Pancreas (tissue), 10 donors: ENCODE results near the gene DCHS2. TPM values are rescaled to one million over a fixed set of nuclear protein-coding genes. Genes with fewer than 3 reads are reported as not detected.

Experiments used
- ATAC-seq, 4 donors: fragments of 200-7000 bp; cut with Tn5 transposase; one replicate each; pipeline versions ENCODE4 v1.8.0 to v1.9.1; 2020; ENCODE audit warnings: mild to moderate bottlenecking in 4 of 4, moderate library complexity in 4 of 4
- DNase-seq, 6 donors: peaks; one replicate each; pipeline ENCODE4 v3.0.0-alpha.2; 2020
- FAIRE-seq: peaks from 2 replicates; lab custom pipeline; 2012; peaks lifted over from hg19 to GRCh38; lab: Jason Lieb, UNC
- H3K27ac ChIP-seq, 4 donors: fragments of 200-600 bp; sonication (generic); 1 replicate in 3 of 4; 2 replicates in 1 of 4; pipeline versions ENCODE4 v1.5.0 to v1.8.0; 2020
- H3K27me3 ChIP-seq, 4 donors: fragments of 200-600 bp; one replicate each; pipeline ENCODE4 v1.8.0; 2021
- H3K36me3 ChIP-seq, 3 donors: fragments of 200-600 bp; sonication (generic) in 1 of 3; one replicate each; pipeline versions ENCODE4 v1.5.0 to v1.8.0; 2020 to 2021
- H3K4me1 ChIP-seq, 3 donors: fragments of 200-600 bp; one replicate each; pipeline ENCODE4 v1.8.0; 2021
- H3K4me3 ChIP-seq, 4 donors: fragments of 200-600 bp; sonication (generic) in 2 of 4; one replicate each; pipeline versions ENCODE4 v1.5.0 to v1.8.0; 2020 to 2021
- H3K9me3 ChIP-seq, 4 donors: fragments of 200-600 bp; one replicate each; pipeline ENCODE4 v1.8.0; 2021
- WGBS, 2 donors: extraction: QIAGEN DNeasy Blood & Tissue Kit; methylation state at CpG; one replicate each; pipeline ENCODE4 v1.1.7; 2013; 5-methylcytosine and 5-hydroxymethylcytosine counted together
- intact Hi-C, 3 donors: fragments of 100-400 bp; cut with DNase I; formaldehyde crosslinking; loops; one replicate each; pipeline versions ENCODE4 v1.11.1 to v1.14.2; 2022
- polyA plus RNA-seq, 2 donors: library from polyadenylated mRNA; stranded (reverse); fragments of 200-250 nt; gene quantifications; one replicate each; pipeline ENCODE4 v1.2.3, GENCODE V29; 2013
- total RNA-seq, 6 donors: library from RNA; stranded (reverse); fragmentation: NEBNext Ultra II Directional in 4 of 6; extraction: Animal tissue kit (Norgen Biotek cat#: 25700) in 4 of 6; gene quantifications; one replicate each; pipeline versions ENCODE4 v1.2.1 to v1.2.4, GENCODE V29; 2021 to 2023
- TF ChIP-seq, protein P1 (sequence below), 4 donors: fragments of 200-600 bp; sonication (generic) in 3 of 4; IDR thresholded peaks; one replicate each; pipeline versions ENCODE4 v1.5.0 to v1.8.0; 2021; ENCODE audit warnings: antibody characterized with exemption in 4 of 4
- donor health status: healthy with polysubstance abuse.
- donor health status: DM: no; HTN: no; CAD: no; lungs with moderate emphysema.
- donor health status: DM: no; HTN: no; CAD: no.
- donor health status: control.
- donor health status: control.
- donor health status: Bipolar disorder and iron deficiency.
- donor health status: DM: yes; HTN: yes; CAD: no.
- donor health status: DM: no; HTN: no; CAD: no.
- donor health status: DM: no; HTN: no; CAD: no.
- donor health status: DM: yes; HTN: yes; CAD: no.

DCHS2 gene
- total and polyA plus RNA-seq, 8 donors, result 0.04 to 0.23 (median 0.09) TPM; not detected in 1

DNA sequence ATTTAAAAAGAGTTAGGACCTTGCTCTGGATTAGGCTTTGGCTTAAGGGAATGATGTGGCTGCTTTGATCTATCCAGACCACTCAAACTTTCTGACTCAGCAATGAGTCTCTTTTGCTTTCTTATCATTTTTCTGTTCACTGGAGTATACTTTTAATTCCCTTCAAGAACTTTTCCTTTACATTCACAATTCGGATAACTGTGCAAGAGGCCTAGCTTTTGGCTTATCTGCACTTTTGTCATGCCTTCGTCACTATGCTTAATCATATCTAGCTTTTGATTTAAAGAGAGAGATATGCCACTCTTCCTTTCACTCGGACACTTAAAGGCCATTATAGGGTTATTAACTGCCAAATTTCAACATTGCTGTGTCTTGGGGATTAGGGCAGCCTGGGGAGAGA lies 147.9 kb downstream of the DCHS2 start:
- WGBS, 2 donors, result 49 to 59% methylated on average over 3 of the region's 3 CpGs
- FAIRE-seq, result no peak
- intact Hi-C loops, result no loop called here

DNA sequence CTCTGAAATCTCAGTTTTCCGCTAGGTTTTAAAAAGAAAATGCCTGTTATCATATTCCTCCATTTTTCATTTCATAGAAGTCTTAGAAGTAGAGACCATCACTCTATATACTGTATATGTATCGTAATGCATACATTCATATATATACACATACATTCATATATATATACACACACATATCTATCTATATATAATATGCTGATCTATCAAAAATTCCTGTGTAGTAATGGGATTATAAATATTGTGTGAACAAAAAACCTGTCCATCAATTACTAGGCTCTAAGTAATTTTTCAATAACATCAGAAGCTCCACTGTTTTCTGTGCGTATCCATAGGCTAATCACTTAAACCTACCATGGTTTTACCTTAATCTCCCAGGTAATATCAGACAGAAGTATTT lies 150.2 kb downstream of the DCHS2 start:
- FAIRE-seq, result no peak
- DNase-seq, result no peak
- no peak overlapping the region for H3K4me3 ChIP-seq
- intact Hi-C loops, result no loop called here
- 94 to 95% methylated on average over 3 of the region's 3 CpGs for WGBS, 2 donors
- H3K9me3 ChIP-seq, result no peaks in the 10 kb centered on the region
- no peaks in the 10 kb centered on the region for H3K36me3 ChIP-seq
- H3K27me3 ChIP-seq, result peaks cover 0 to 3% (median 1%) of the 10 kb centered on the region in 4 donors
- no peak overlapping the region for H3K27ac ChIP-seq
- H3K4me1 ChIP-seq, result no peaks in the 10 kb centered on the region
- ATAC-seq, result no peak
- TF ChIP-seq, protein P1, sequence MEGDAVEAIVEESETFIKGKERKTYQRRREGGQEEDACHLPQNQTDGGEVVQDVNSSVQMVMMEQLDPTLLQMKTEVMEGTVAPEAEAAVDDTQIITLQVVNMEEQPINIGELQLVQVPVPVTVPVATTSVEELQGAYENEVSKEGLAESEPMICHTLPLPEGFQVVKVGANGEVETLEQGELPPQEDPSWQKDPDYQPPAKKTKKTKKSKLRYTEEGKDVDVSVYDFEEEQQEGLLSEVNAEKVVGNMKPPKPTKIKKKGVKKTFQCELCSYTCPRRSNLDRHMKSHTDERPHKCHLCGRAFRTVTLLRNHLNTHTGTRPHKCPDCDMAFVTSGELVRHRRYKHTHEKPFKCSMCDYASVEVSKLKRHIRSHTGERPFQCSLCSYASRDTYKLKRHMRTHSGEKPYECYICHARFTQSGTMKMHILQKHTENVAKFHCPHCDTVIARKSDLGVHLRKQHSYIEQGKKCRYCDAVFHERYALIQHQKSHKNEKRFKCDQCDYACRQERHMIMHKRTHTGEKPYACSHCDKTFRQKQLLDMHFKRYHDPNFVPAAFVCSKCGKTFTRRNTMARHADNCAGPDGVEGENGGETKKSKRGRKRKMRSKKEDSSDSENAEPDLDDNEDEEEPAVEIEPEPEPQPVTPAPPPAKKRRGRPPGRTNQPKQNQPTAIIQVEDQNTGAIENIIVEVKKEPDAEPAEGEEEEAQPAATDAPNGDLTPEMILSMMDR (IDR thresholded peaks at IDR 0.05), result no peak

More for the DNA sequence above, 147.9 kb downstream of the DCHS2 start:
- Histone ChIP-seq H3K4me1 (no peaks in the 10 kb centered on the region), H3K27ac (no peak overlapping the region), H3K27me3 (peaks cover 0 to 3% (median 0%) of the 10 kb centered on the region in 4 donors), H3K9me3 (no peaks in the 10 kb centered on the region), H3K4me3 (no peak overlapping the region), H3K36me3 (no peaks in the 10 kb centered on the region)
- no peak for ATAC-seq
- TF ChIP-seq, protein P1 (IDR thresholded peaks at IDR 0.05), result no peak
- DNase-seq, result no peak

DNA sequence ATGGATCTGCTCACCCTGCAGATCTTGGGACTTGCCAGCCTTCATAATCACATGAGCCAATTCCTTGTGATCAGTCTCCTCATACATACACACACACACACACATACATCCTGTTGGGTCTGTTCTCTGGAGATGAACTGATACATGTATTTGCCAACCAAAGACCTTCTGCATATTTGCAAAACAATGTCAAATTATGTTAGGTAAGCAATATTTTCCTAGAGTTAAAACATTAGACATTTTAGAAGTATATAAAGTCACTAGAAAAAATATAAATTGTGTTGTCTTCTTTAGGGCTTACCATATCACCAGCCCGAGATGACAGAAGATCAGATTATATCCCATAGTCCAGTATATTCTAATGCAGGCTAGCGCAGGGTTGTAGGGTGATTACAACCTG lies 156.0 kb downstream of the DCHS2 start:
- FAIRE-seq, result no peak

DNA sequence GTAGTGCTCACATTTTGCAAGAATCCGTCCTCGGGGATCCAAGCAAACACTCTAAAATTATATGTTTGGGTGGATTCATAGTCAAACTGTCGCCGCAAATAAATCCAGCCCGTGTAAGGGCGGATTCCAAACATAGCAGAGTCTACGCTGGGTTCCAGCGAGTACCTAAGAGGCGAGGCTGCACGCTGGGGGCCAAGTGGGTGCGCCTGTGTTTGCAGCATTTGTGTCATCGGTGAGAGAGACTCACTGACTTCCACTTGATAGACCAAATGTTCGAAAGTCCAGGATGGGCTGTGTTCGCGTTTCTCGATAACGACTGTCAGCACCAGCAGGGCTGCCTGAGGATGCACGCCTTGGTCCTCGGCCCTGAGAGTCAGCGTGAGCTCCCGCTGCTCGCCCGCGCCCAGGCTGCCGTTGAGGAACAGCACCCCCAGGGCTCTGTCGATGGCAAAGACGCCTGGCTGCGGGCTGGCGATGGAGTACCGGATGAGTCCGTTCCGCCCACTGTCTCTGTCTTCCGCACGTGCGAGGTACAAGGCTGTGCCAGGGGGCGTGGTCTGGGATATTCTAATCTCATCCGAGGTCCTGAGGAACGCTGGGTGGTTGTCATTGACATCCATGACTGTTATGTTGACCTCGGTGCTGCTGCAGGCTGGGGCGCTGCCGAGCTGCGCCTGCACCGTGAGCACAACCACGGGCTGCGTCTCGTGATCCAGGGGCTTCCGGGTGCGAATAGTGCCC lies 158.7 kb downstream of the DCHS2 start:
- ATAC-seq (peak; percentile 38 to 81 (median 67)), FAIRE-seq (no peak), DNase-seq (peak in 3 of 6 donors; percentile 23 to 65 (median 60))
- TF ChIP-seq, protein P1 (IDR thresholded peaks at IDR 0.05), result no peak
- WGBS, 2 donors, result 15 to 22% methylated on average over 48 of the region's 48 CpGs
- Histone ChIP-seq H3K4me3 (peak overlapping the region in 1 of 4 donors; percentile 25), H3K36me3 (no peaks in the 10 kb centered on the region), H3K27me3 (peaks cover 0 to 33% (median 6%) of the 10 kb centered on the region in 4 donors), H3K9me3 (no peaks in the 10 kb centered on the region), H3K4me1 (no peaks in the 10 kb centered on the region), H3K27ac (no peak overlapping the region)
- intact Hi-C loops, result no loop called here

More for the DNA sequence above, 156.0 kb downstream of the DCHS2 start:
- H3K4me3 ChIP-seq, result no peak overlapping the region
- H3K27ac ChIP-seq, result no peak overlapping the region
- DNase-seq (no peak), ATAC-seq (no peak)
- TF ChIP-seq, protein P1 (IDR thresholded peaks at IDR 0.05), result no peak
- 89 to 99% methylated on average over 2 of the region's 2 CpGs for WGBS, 2 donors
- intact Hi-C loops, result no loop called here
- H3K36me3 ChIP-seq, result no peaks in the 10 kb centered on the region
- peaks cover 0 to 33% (median 6%) of the 10 kb centered on the region in 4 donors for H3K27me3 ChIP-seq
- H3K9me3 ChIP-seq, result no peaks in the 10 kb centered on the region
- H3K4me1 ChIP-seq, result no peaks in the 10 kb centered on the region

DNA sequence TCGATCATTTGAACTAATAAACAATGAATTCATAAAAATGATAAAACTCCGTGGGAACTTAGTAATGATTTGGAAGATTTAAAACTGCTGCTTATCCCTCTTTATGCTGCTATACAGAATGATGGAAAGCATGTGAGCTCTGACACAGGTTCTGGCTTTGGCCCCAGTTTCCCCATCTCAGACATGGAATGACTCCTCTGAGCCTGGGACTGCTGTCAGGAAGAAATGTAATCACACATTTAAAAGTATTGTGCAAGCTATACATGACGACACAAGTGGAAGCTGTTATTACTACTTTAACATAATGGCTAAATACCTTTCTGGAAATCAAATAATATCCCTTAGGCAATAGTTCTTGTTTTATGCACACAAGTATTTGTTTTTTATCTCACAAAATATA lies 161.7 kb downstream of the DCHS2 start:
- Histone ChIP-seq H3K4me1 (no peaks in the 10 kb centered on the region), H3K27ac (no peak overlapping the region), H3K9me3 (no peaks in the 10 kb centered on the region), H3K36me3 (no peaks in the 10 kb centered on the region), H3K27me3 (peaks cover 0 to 26% (median 6%) of the 10 kb centered on the region in 4 donors), H3K4me3 (no peak overlapping the region)
- ATAC-seq (peak in 2 of 4 donors; percentile 16 to 45), DNase-seq (no peak), FAIRE-seq (no peak)
- intact Hi-C loops, result loop anchor here in 1 of 3 donors (10.0 kb wide), 1 partner anchor 545 kb away; the partner anchor contains the start of gene SFRP2
- TF ChIP-seq, protein P1 (IDR thresholded peaks at IDR 0.05), result no peak
- WGBS, 2 donors, result 32 to 36% methylated on average over 3 of the region's 3 CpGs
